ENCODE measurements around the gene SCGB1D1. TPM values are rescaled to one million over a fixed set of nuclear protein-coding genes. Genes with fewer than 3 reads are reported as not detected.

The SCGB1D1 gene
- total RNA-seq, 1 experiment from 2014 or later = not detected

- H3K9me2 ChIP-seq (ENCODE audit: insufficient read depth) = no peaks in the 10 kb centered on the region
- POLR2A ChIA-PET (ENCODE audit: unreplicated experiment) = no interaction called here
- H3K4me1 ChIP-seq (replicated peaks; ENCODE audit: insufficient read depth) = no peaks in the 10 kb centered on the region
- no peak overlapping the region for H3K4me3 ChIP-seq
- H2AFZ ChIP-seq = no peak overlapping the region
- H3K27ac ChIP-seq = no peak overlapping the region
- intact Hi-C loops (cut with micrococcal nuclease; ENCODE audit: unreplicated experiment) = loop anchor here (1.0 kb wide), 1 partner anchor 37 kb away; no protein-coding TSS in a partner anchor
- H4K20me1 ChIP-seq (ENCODE audit: insufficient read depth) = no peaks in the 10 kb centered on the region
- no peaks in the 10 kb centered on the region for H3K79me2 ChIP-seq (ENCODE audit: low read depth)
- no peak for DNase-seq
- no peak overlapping the region for H3K4me2 ChIP-seq
- H3K27me3 ChIP-seq (ENCODE audit: insufficient read depth, low read depth) = peaks cover 84% of the 10 kb centered on the region
- no peaks in the 10 kb centered on the region for H3K36me3 ChIP-seq (ENCODE audit: low read depth)
- TF ChIP-seq CTCF (conservative IDR thresholded peaks at IDR 0.05) (no peak), EZH2 (IDR thresholded peaks at IDR 0.05; ENCODE audit: low read depth) (no peak)
- H3F3A ChIP-seq (ENCODE audit: insufficient read depth, low read depth) = no peaks in the 10 kb centered on the region
- no TSS peak for BruUV-seq (replicated peaks)
- CTCF ChIA-PET = no interaction called here
- H3K9me3 ChIP-seq (ENCODE audit: insufficient read depth, low read depth) = no peaks in the 10 kb centered on the region
These were observed 18.7 kb downstream of the SCGB1D1 start for GRCh38 chr11:62208785-62209144.

DNA sequence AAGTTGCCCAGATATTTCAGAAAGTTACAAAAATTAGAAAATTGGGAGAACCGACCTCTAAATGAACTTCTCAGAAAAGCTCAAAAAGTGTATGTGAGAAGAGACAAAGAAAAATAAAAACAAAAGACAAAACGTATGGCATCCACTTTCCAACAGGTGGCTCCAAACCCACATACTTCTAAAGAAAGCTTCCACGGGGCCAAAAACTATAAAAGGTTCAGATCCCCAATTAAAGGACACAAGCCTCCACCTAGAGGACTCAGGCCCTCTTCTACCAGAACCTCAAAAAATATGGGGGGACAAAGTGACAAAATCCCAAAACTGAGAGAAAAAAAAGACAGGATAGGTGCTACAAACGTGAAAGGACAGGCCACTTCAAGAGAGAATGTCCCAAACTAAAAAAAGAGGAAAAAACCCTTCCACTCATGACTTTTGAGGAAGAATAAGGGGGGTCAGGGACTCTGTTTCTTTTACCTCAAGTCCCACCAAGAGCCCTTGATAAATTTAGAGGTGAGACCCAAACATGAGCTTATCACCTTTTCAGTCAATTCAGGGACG, 27.3 kb downstream of the SCGB1D1 start:
- Histone ChIP-seq H3K4me1 (replicated peaks; ENCODE audit: insufficient read depth) (no peaks in the 10 kb centered on the region), H2AFZ (no peak overlapping the region), H3K27me3 (ENCODE audit: insufficient read depth, low read depth) (peaks cover 56% of the 10 kb centered on the region), H3K9me2 (ENCODE audit: insufficient read depth) (no peaks in the 10 kb centered on the region), H3K36me3 (ENCODE audit: low read depth) (no peaks in the 10 kb centered on the region), H3K9me3 (ENCODE audit: insufficient read depth, low read depth) (peaks cover 2% of the 10 kb centered on the region; the same call in 1 of the 2 replicates), H4K20me1 (ENCODE audit: insufficient read depth) (no peaks in the 10 kb centered on the region), H3K27ac (no peak overlapping the region), H3F3A (ENCODE audit: insufficient read depth, low read depth) (no peaks in the 10 kb centered on the region), H3K79me2 (ENCODE audit: low read depth) (no peaks in the 10 kb centered on the region), H3K4me2 (no peak overlapping the region), H3K4me3 (no peak overlapping the region)
- TF ChIP-seq EZH2 (IDR thresholded peaks at IDR 0.05; ENCODE audit: low read depth) = no peak
- TF ChIP-seq CTCF (conservative IDR thresholded peaks at IDR 0.05) = peak; percentile 75
- ChIA-PET POLR2A (ENCODE audit: unreplicated experiment) (no interaction called here), CTCF (interaction anchor here (0.5 to 0.6 kb wide), 4 partner anchors 82 to 1910 kb away, joined by 3 to 8 read pairs (median 3); partner anchors contain the start of gene SCGB1D4)
- intact Hi-C loops (cut with micrococcal nuclease; ENCODE audit: unreplicated experiment) = loop anchor here (1.0 kb wide), 2 partner anchors 94 to 161 kb away; no protein-coding TSS in a partner anchor
- no peak for DNase-seq
- BruUV-seq (replicated peaks) = no TSS peak

DNA sequence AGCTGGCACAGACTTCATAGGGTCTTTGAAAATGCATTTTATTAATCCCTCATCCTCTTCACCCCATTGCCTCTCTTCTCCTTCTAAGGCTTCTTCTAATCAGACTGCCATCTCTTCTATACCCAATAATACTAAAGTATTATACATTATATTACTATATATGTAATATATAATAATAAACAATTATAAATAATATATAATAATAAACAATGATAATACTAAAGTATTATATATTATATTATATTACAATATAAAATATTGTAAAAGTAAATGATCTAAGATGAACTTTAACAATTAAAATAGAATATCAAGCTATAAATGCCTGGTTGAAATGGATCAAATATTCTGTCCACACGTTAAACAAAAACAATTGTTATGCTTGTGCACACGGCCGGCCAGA, 31.5 kb downstream of the SCGB1D1 start:
- H3K9me2 ChIP-seq (ENCODE audit: insufficient read depth) = no peaks in the 10 kb centered on the region
- BruUV-seq (replicated peaks) = no TSS peak
- H3F3A ChIP-seq (ENCODE audit: insufficient read depth, low read depth) = no peaks in the 10 kb centered on the region
- no peak for DNase-seq
- intact Hi-C loops (cut with micrococcal nuclease; ENCODE audit: unreplicated experiment) = no loop called here
- H3K4me2 ChIP-seq = no peak overlapping the region
- no peak overlapping the region for H3K27ac ChIP-seq
- CTCF ChIA-PET = no interaction called here
- no peaks in the 10 kb centered on the region for H3K4me1 ChIP-seq (replicated peaks; ENCODE audit: insufficient read depth)
- H4K20me1 ChIP-seq (ENCODE audit: insufficient read depth) = no peaks in the 10 kb centered on the region
- H3K9me3 ChIP-seq (ENCODE audit: insufficient read depth, low read depth) = peaks cover 25% of the 10 kb centered on the region; the same call in 1 of the 2 replicates
- no peaks in the 10 kb centered on the region for H3K79me2 ChIP-seq (ENCODE audit: low read depth)
- POLR2A ChIA-PET (ENCODE audit: unreplicated experiment) = no interaction called here
- TF ChIP-seq CTCF (conservative IDR thresholded peaks at IDR 0.05) (no peak), EZH2 (IDR thresholded peaks at IDR 0.05; ENCODE audit: low read depth) (no peak)
- H3K36me3 ChIP-seq (ENCODE audit: low read depth) = no peaks in the 10 kb centered on the region
- H2AFZ ChIP-seq = no peak overlapping the region
- H3K4me3 ChIP-seq = no peak overlapping the region
- H3K27me3 ChIP-seq (ENCODE audit: insufficient read depth, low read depth) = peaks cover 18% of the 10 kb centered on the region
